Epithelial cell of esophagus (primary cell): ENCODE data around the gene MBD3L2.

ENCODE experiments used
- DNase-seq: peaks from one replicate; pipeline ENCODE4 v3.0.0; 2010; ENCODE audit warnings: low read depth
- H3K4me3 ChIP-seq: 2 replicates; pipeline ENCODE4 v1.5.1; 2011; ENCODE audit warnings: mild to moderate bottlenecking, low read length, control low read depth
- CTCF ChIP-seq: IDR thresholded peaks from 2 replicates; pipeline ENCODE4 v1.5.1; 2011; ENCODE audit warnings: low read depth, mild to moderate bottlenecking, low read length, control low read depth, inconsistent platforms; ENCODE audit not compliant: insufficient read depth; ENCODE audit errors: missing control alignments

The MBD3L2 gene

GRCh38 chr19:7088999-7089398 is 39.9 kb downstream of the MBD3L2 start:
- no peak for DNase-seq
- H3K4me3 ChIP-seq: no peak overlapping the region
- no peak for TF ChIP-seq CTCF

- H3K4me3 ChIP-seq: peak overlapping the region; percentile 75
- DNase-seq: no peak
- no peak for TF ChIP-seq CTCF
These were observed 49.0 kb downstream of the MBD3L2 start for GRCh38 chr19:7098096-7098495.

GRCh38 chr19:7098701-7099596 is 49.8 kb downstream of the MBD3L2 start:
- peak; percentile 89 for DNase-seq
- no peak for TF ChIP-seq CTCF
- peak overlapping the region; percentile 75 for H3K4me3 ChIP-seq

- no peak for TF ChIP-seq CTCF
- DNase-seq: no peak
These were observed 50.4 kb downstream of the MBD3L2 start for GRCh38 chr19:7099597-7099921.

More at GRCh38 chr19:7099597-7099921, 50.4 kb downstream of the MBD3L2 start:
- peak overlapping the region; percentile 75 for H3K4me3 ChIP-seq
